IPS-20b (cell line): ENCODE results near the gene TMEM19.
A peak's percentile ranks its signal among the peaks of the same experiment; 100 is the strongest.

Experiments used
- H3K27ac ChIP-seq: one replicate; pipeline ENCODE4 v1.5.1; 2013; ENCODE audit warnings: low read length
- H3K27me3 ChIP-seq: 2 replicates; pipeline ENCODE4 v1.6.1; 2013; ENCODE audit warnings: mild to moderate bottlenecking, low read length, inconsistent platforms; ENCODE audit not compliant: insufficient read depth
- H3K36me3 ChIP-seq: 2 replicates; pipeline ENCODE4 v1.6.1; 2013; ENCODE audit warnings: low read depth, mild to moderate bottlenecking, inconsistent platforms, low read length, moderate library complexity; ENCODE audit not compliant: insufficient read depth
- H3K4me1 ChIP-seq: 2 replicates; pipeline ENCODE4 v1.6.1; 2013; ENCODE audit warnings: mild to moderate bottlenecking, control low read depth, inconsistent platforms, low read length, moderate library complexity; ENCODE audit not compliant: insufficient read depth
- H3K4me3 ChIP-seq: 2 replicates; pipeline ENCODE4 v1.5.1; 2013; ENCODE audit warnings: mild to moderate bottlenecking, low read length, inconsistent platforms
- H3K9ac ChIP-seq: 2 replicates; pipeline ENCODE4 v1.6.1; 2013; ENCODE audit warnings: low read depth, mild to moderate bottlenecking, inconsistent platforms, low read length, moderate library complexity
- H3K9me3 ChIP-seq: 2 replicates; pipeline ENCODE4 v1.6.1; 2013; ENCODE audit warnings: mild to moderate bottlenecking, low read depth, low read length, inconsistent platforms; ENCODE audit not compliant: insufficient read depth

Gene TMEM19

GRCh38 chr12:71653137-71653536 is 32.7 kb upstream of the TMEM19 start:
- Histone ChIP-seq H3K27me3 (no peaks in the 10 kb centered on the region), H3K36me3 (peaks cover 87% of the 10 kb centered on the region), H3K4me1 (no peaks in the 10 kb centered on the region), H3K27ac (no peak overlapping the region), H3K9ac (no peak overlapping the region), H3K9me3 (peaks cover 11% of the 10 kb centered on the region; the same call in 1 of the 2 replicates), H3K4me3 (no peak overlapping the region)

GRCh38 chr12:71654200-71654599 is 31.7 kb upstream of the TMEM19 start:
- H3K36me3 ChIP-seq: peaks cover 93% of the 10 kb centered on the region

GRCh38 chr12:71655495-71655894 is 30.4 kb upstream of the TMEM19 start:
- peaks cover 89% of the 10 kb centered on the region for H3K36me3 ChIP-seq
- H3K4me1 ChIP-seq: no peaks in the 10 kb centered on the region
- H3K9me3 ChIP-seq: peaks cover 11% of the 10 kb centered on the region; the same call in 1 of the 2 replicates

More at GRCh38 chr12:71654200-71654599, 31.7 kb upstream of the TMEM19 start:
- Histone ChIP-seq H3K9ac (no peak overlapping the region), H3K27me3 (no peaks in the 10 kb centered on the region), H3K4me1 (no peaks in the 10 kb centered on the region), H3K4me3 (no peak overlapping the region), H3K27ac (no peak overlapping the region), H3K9me3 (peaks cover 11% of the 10 kb centered on the region; the same call in 1 of the 2 replicates)

GRCh38 chr12:71655907-71656306 is 30.0 kb upstream of the TMEM19 start:
- Histone ChIP-seq H3K4me3 (no peak overlapping the region), H3K4me1 (no peaks in the 10 kb centered on the region), H3K27me3 (no peaks in the 10 kb centered on the region), H3K9ac (no peak overlapping the region), H3K27ac (no peak overlapping the region), H3K36me3 (peaks cover 86% of the 10 kb centered on the region), H3K9me3 (peaks cover 11% of the 10 kb centered on the region; the same call in 1 of the 2 replicates)

More at GRCh38 chr12:71655495-71655894, 30.4 kb upstream of the TMEM19 start:
- Histone ChIP-seq H3K27me3 (no peaks in the 10 kb centered on the region), H3K9ac (no peak overlapping the region), H3K27ac (no peak overlapping the region), H3K4me3 (no peak overlapping the region)

- H3K9me3 ChIP-seq: peaks cover 11% of the 10 kb centered on the region; the same call in 1 of the 2 replicates
- no peaks in the 10 kb centered on the region for H3K27me3 ChIP-seq
- H3K36me3 ChIP-seq: peaks cover 79% of the 10 kb centered on the region
- H3K4me1 ChIP-seq: no peaks in the 10 kb centered on the region
- H3K4me3 ChIP-seq: no peak overlapping the region
- no peak overlapping the region for H3K27ac ChIP-seq
- no peak overlapping the region for H3K9ac ChIP-seq
Observed at GRCh38 chr12:71656740-71657139, 29.1 kb upstream of the TMEM19 start.

- H3K36me3 ChIP-seq: peaks cover 29% of the 10 kb centered on the region
- H3K4me1 ChIP-seq: no peaks in the 10 kb centered on the region; the same call in 1 of the 2 replicates
- no peaks in the 10 kb centered on the region for H3K9me3 ChIP-seq
- peak overlapping the region; percentile 94 for H3K4me3 ChIP-seq
- H3K9ac ChIP-seq: peak overlapping the region; percentile 98; the same call in 1 of the 2 replicates
- no peak overlapping the region for H3K27ac ChIP-seq
- no peaks in the 10 kb centered on the region for H3K27me3 ChIP-seq
Observed at GRCh38 chr12:71661977-71662530, 23.8 kb upstream of the TMEM19 start.

- no peaks in the 10 kb centered on the region for H3K27me3 ChIP-seq
- no peaks in the 10 kb centered on the region; the same call in 1 of the 2 replicates for H3K4me1 ChIP-seq
- peak overlapping the region; percentile 49 for H3K27ac ChIP-seq
- H3K4me3 ChIP-seq: peak overlapping the region; percentile 94
- peaks cover 20% of the 10 kb centered on the region for H3K36me3 ChIP-seq
- no peaks in the 10 kb centered on the region for H3K9me3 ChIP-seq
- H3K9ac ChIP-seq: peak overlapping the region; percentile 98
Observed at GRCh38 chr12:71662849-71663560, 22.9 kb upstream of the TMEM19 start.

- peaks cover 12% of the 10 kb centered on the region for H3K36me3 ChIP-seq
- H3K9me3 ChIP-seq: no peaks in the 10 kb centered on the region
- peak within 1 kb of the TSS; percentile 94 for H3K4me3 ChIP-seq
- peak within 1 kb of the TSS; percentile 98 for H3K9ac ChIP-seq
- peak within 1 kb of the TSS; percentile 95 for H3K27ac ChIP-seq
- H3K4me1 ChIP-seq: no peaks in the 10 kb centered on the region; the same call in 1 of the 2 replicates
- H3K27me3 ChIP-seq: no peaks in the 10 kb centered on the region
Observed at GRCh38 chr12:71663561-71664410, 22.1 kb upstream of the TMEM19 start, which contains the start of the genes THAP2 and ZFC3H1. TSS of gene THAP2 (plus strand) at chr12:71664301. CDS start at chr12:71664510, 209 bp downstream. TSS of gene ZFC3H1 (minus strand) at chr12:71663848. CDS start at chr12:71663610, 238 bp downstream.

- H3K27ac ChIP-seq: peak overlapping the region; percentile 95
- H3K9me3 ChIP-seq: no peaks in the 10 kb centered on the region
- peak overlapping the region; percentile 94 for H3K4me3 ChIP-seq
- H3K36me3 ChIP-seq: peaks cover 5% of the 10 kb centered on the region
- H3K9ac ChIP-seq: peak overlapping the region; percentile 98
- H3K4me1 ChIP-seq: no peaks in the 10 kb centered on the region; the same call in 1 of the 2 replicates
- no peaks in the 10 kb centered on the region for H3K27me3 ChIP-seq
Observed at GRCh38 chr12:71664411-71665089, 21.3 kb upstream of the TMEM19 start.

- H3K9me3 ChIP-seq: no peaks in the 10 kb centered on the region
- no peaks in the 10 kb centered on the region; the same call in 1 of the 2 replicates for H3K4me1 ChIP-seq
- peak overlapping the region; percentile 95 for H3K27ac ChIP-seq
- no peaks in the 10 kb centered on the region for H3K27me3 ChIP-seq
- peak overlapping the region; percentile 94 for H3K4me3 ChIP-seq
- peak overlapping the region; percentile 98 for H3K9ac ChIP-seq
- no peaks in the 10 kb centered on the region for H3K36me3 ChIP-seq
Observed at GRCh38 chr12:71665090-71665463, 20.8 kb upstream of the TMEM19 start.

- H3K4me3 ChIP-seq: peak overlapping the region; percentile 94; the same call in 1 of the 2 replicates
- H3K36me3 ChIP-seq: no peaks in the 10 kb centered on the region
- no peaks in the 10 kb centered on the region for H3K27me3 ChIP-seq
- H3K9me3 ChIP-seq: no peaks in the 10 kb centered on the region
- no peak overlapping the region for H3K9ac ChIP-seq
- no peaks in the 10 kb centered on the region; the same call in 1 of the 2 replicates for H3K4me1 ChIP-seq
- no peak overlapping the region for H3K27ac ChIP-seq
Observed at GRCh38 chr12:71666259-71666658, 19.6 kb upstream of the TMEM19 start.
